Transverse colon (tissue), 4 donors: Measurements from ENCODE around the gene SHF. TPM values are rescaled to one million over a fixed set of nuclear protein-coding genes. Genes with fewer than 3 reads are reported as not detected.

Experiments
- DNase-seq: peaks from one replicate; pipeline ENCODE4 v3.0.0-alpha.2; 2019
- H3K27ac ChIP-seq, 4 donors: fragments of 200-600 bp; sonication (generic); 2 replicates each; pipeline ENCODE4 v1.5.1; 2016 to 2018; ENCODE audit warnings: inconsistent platforms in 4 of 4
- H3K27me3 ChIP-seq: fragments of 200-600 bp; sonication (generic); 2 replicates; pipeline ENCODE4 v1.5.1; 2017; ENCODE audit warnings: inconsistent platforms
- H3K36me3 ChIP-seq, 4 donors: fragments of 200-600 bp; sonication (generic); 2 replicates each; pipeline ENCODE4 v1.5.1; 2017 to 2019; ENCODE audit warnings: inconsistent platforms in 4 of 4
- H3K4me1 ChIP-seq, 4 donors: fragments of 200-600 bp; sonication (generic); 2 replicates each; pipeline ENCODE4 v1.5.1; 2017 to 2020; ENCODE audit warnings: inconsistent platforms in 4 of 4
- H3K4me3 ChIP-seq, 4 donors: fragments of 200-600 bp; sonication (generic); 1 replicate in 1 of 4; 2 replicates in 3 of 4; pipeline versions ENCODE4 v1.5.1 to v1.6.1; 2017 to 2019; ENCODE audit warnings: inconsistent platforms in 4 of 4
- H3K9me3 ChIP-seq, 2 donors: fragments of 200-600 bp; sonication (generic); 2 replicates each; pipeline ENCODE4 v1.5.1; 2017 to 2019; ENCODE audit warnings: inconsistent platforms in 2 of 2
- CTCF ChIP-seq, 5 experiments: fragments of 200-600 bp in 3 of 5; fragments of 450-650 bp in 2 of 5; sonication (generic) in 3 of 5; IDR thresholded peaks; 1 replicate in 2 of 5; 2 replicates in 3 of 5; pipeline ENCODE4 v1.5.1; 2016 to 2017; ENCODE audit warnings: antibody characterized with exemption in 5 of 5, inconsistent platforms in 3 of 5, mild to moderate bottlenecking in 2 of 5, moderate library complexity in 1 of 5
- EP300 ChIP-seq: sonication (generic); formaldehyde crosslinking; IDR thresholded peaks from one replicate; pipeline ENCODE4 v1.6.1; 2017; ENCODE audit warnings: antibody characterized with exemption, low read depth
- POLR2A ChIP-seq: fragments of 450-650 bp; IDR thresholded peaks from one replicate; pipeline ENCODE4 v1.6.1; 2016; ENCODE audit warnings: antibody characterized with exemption, mild to moderate bottlenecking, moderate library complexity
- POLR2AphosphoS5 ChIP-seq, 3 donors: sonication (generic); formaldehyde crosslinking; IDR thresholded peaks; one replicate each; pipeline ENCODE4 v1.6.1; 2016; ENCODE audit warnings: antibody characterized with exemption in 3 of 3
- WGBS, 2 donors: methylation state at CpG; one replicate each; pipeline ENCODE4 v1.1.5; 2018; ENCODE audit warnings: low coverage in 1 of 2; 5-methylcytosine and 5-hydroxymethylcytosine counted together
- in situ Hi-C, 4 donors: fragments of 200-750 bp; cut with MboI; loops; one replicate each; pipeline versions ENCODE4 v1.15.0 to v1.15.1; 2017; ENCODE audit warnings: low sequenced_read_pairs in 3 of 4, low pct_ligation_motif_present in 1 of 4, low pct_unique_long_range_greater_than_20kb in 1 of 4
- intact Hi-C: fragments of 100-400 bp; cut with DNase I; formaldehyde crosslinking; loops from one replicate; pipeline ENCODE4 v1.15.1; 2023; ENCODE audit warnings: low total_unique reads
- total RNA-seq, 4 donors: library from RNA; depleted of rRNA; stranded (reverse); fragments of >200 nt; gene quantifications; one replicate each; pipeline ENCODE4 v1.1.0, GENCODE V29; 2016

Gene SHF
- total RNA-seq, 4 donors from 2014 or later = 3.7 to 9.8 (median 7.4) TPM; not detected in 1

- DNase-seq = no peak
- no peak overlapping the region for H3K27ac ChIP-seq
- in situ Hi-C loops = no loop called here
These were observed 37.0 kb upstream of the SHF start for GRCh38 chr15:45224621-45225217.

GRCh38 chr15:45221967-45222366 lies 34.2 kb upstream of the SHF start:
- DNase-seq = no peak
- H3K27me3 ChIP-seq = no peaks in the 10 kb centered on the region
- H3K9me3 ChIP-seq = no peaks in the 10 kb centered on the region
- in situ Hi-C loops = no loop called here
- no peaks in the 10 kb centered on the region for H3K36me3 ChIP-seq
- no peak overlapping the region for H3K27ac ChIP-seq
- H3K4me3 ChIP-seq = no peak overlapping the region
- WGBS, 2 donors = 92% methylated on average over 4 of the region's 4 CpGs; no CpG with 5 or more reads in 1 of the 2 donors
- intact Hi-C loops = no loop called here
- H3K4me1 ChIP-seq = peaks cover 0 to 6% (median 3%) of the 10 kb centered on the region in 4 donors
- TF ChIP-seq CTCF (IDR thresholded peaks at IDR 0.05) (no peak), POLR2A (no peak), POLR2AphosphoS5 (IDR thresholded peaks at IDR 0.05) (no peak), EP300 (no peak)

More at GRCh38 chr15:45224621-45225217, 37.0 kb upstream of the SHF start:
- 65 to 93% methylated on average over 3 to 5 of the region's 5 CpGs for WGBS, 2 donors
- Histone ChIP-seq H3K4me1 (no peaks in the 10 kb centered on the region), H3K9me3 (no peaks in the 10 kb centered on the region), H3K27me3 (no peaks in the 10 kb centered on the region), H3K36me3 (no peaks in the 10 kb centered on the region), H3K4me3 (no peak overlapping the region)
- TF ChIP-seq EP300 (no peak), POLR2AphosphoS5 (IDR thresholded peaks at IDR 0.05) (no peak), POLR2A (no peak), CTCF (IDR thresholded peaks at IDR 0.05) (no peak)
- intact Hi-C loops = no loop called here

GRCh38 chr15:45221053-45221599 lies 33.4 kb upstream of the SHF start:
- no peaks in the 10 kb centered on the region for H3K36me3 ChIP-seq
- H3K9me3 ChIP-seq = no peaks in the 10 kb centered on the region
- H3K4me3 ChIP-seq = no peak overlapping the region
- TF ChIP-seq CTCF (IDR thresholded peaks at IDR 0.05) (no peak), POLR2A (no peak), EP300 (no peak), POLR2AphosphoS5 (IDR thresholded peaks at IDR 0.05) (no peak)
- H3K4me1 ChIP-seq = peaks cover 0 to 6% (median 3%) of the 10 kb centered on the region in 4 donors
- intact Hi-C loops (no loop called here), in situ Hi-C loops (no loop called here)
- WGBS, 2 donors = 90 to 98% methylated on average over 2 of the region's 2 CpGs
- H3K27ac ChIP-seq = no peak overlapping the region
- no peaks in the 10 kb centered on the region for H3K27me3 ChIP-seq
- no peak for DNase-seq

- intact Hi-C loops (no loop called here), in situ Hi-C loops (loop anchor here in 1 of 4 donors (10.0 kb wide), 1 partner anchor 52 kb away; no protein-coding TSS in a partner anchor)
- Histone ChIP-seq H3K27ac (no peak overlapping the region), H3K4me3 (no peak overlapping the region), H3K36me3 (no peaks in the 10 kb centered on the region), H3K9me3 (no peaks in the 10 kb centered on the region), H3K27me3 (no peaks in the 10 kb centered on the region), H3K4me1 (peaks cover 0 to under 1% (median 0%) of the 10 kb centered on the region in 4 donors)
- DNase-seq = no peak
- no peak for TF ChIP-seq EP300
- no peak for TF ChIP-seq CTCF (IDR thresholded peaks at IDR 0.05)
- no peak for TF ChIP-seq POLR2A
- TF ChIP-seq POLR2AphosphoS5 (IDR thresholded peaks at IDR 0.05) = no peak
- WGBS, 2 donors = 54 to 67% methylated on average over 1 of the region's 1 CpG
These were observed 24.7 kb upstream of the SHF start for GRCh38 chr15:45212493-45212892.
